PC-9 (cell line): Measurements from ENCODE around the gene ACTR1A.

Experiments
- EZH2 ChIP-seq: fragments of 200-600 bp; sonication (generic); IDR thresholded peaks from 2 replicates; pipeline ENCODE4 v1.8.0; 2017; ENCODE audit warnings: antibody characterized with exemption, low read depth
- TF ChIP-seq, protein P1 (sequence below): fragments of 200-600 bp; sonication (generic); conservative IDR thresholded peaks from 2 replicates; pipeline ENCODE4 v1.6.1; 2017; ENCODE audit warnings: mixed run types, antibody characterized with exemption, mild to moderate bottlenecking, moderate library complexity

DNA sequence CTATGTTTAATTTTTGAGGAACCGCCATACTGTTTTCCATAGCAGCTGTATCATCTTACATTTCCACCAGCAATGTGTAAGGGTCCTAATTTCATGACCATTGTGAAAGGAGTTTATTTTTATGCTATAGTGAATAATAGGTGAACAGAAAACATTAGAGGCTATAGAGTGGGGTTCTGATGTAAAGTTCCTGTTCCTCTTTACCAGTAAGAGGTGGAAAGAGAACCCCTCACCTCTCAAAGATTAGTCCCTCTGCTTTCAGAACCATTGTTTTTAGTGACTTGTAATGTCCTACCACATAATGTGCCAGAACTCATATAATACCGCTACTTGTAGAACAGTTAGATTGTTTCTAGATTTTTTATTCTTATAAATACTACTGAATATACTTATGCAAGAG, 35.4 kb upstream of the ACTR1A start:
- TF ChIP-seq, protein P1, sequence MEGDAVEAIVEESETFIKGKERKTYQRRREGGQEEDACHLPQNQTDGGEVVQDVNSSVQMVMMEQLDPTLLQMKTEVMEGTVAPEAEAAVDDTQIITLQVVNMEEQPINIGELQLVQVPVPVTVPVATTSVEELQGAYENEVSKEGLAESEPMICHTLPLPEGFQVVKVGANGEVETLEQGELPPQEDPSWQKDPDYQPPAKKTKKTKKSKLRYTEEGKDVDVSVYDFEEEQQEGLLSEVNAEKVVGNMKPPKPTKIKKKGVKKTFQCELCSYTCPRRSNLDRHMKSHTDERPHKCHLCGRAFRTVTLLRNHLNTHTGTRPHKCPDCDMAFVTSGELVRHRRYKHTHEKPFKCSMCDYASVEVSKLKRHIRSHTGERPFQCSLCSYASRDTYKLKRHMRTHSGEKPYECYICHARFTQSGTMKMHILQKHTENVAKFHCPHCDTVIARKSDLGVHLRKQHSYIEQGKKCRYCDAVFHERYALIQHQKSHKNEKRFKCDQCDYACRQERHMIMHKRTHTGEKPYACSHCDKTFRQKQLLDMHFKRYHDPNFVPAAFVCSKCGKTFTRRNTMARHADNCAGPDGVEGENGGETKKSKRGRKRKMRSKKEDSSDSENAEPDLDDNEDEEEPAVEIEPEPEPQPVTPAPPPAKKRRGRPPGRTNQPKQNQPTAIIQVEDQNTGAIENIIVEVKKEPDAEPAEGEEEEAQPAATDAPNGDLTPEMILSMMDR: no peak
- TF ChIP-seq EZH2: no peak
